IPS-15b (cell line): ENCODE results near the gene ZC2HC1B.
"Not testable (repeated sequence)": the region's sequence is repeated elsewhere in the genome, so short reads cannot be mapped to it uniquely, and the experiment has no call there.

Experiments
- H3K27me3 ChIP-seq: one replicate; pipeline ENCODE4 v1.6.1; 2013; ENCODE audit warnings: low read length; ENCODE audit not compliant: control insufficient read depth, insufficient read depth
- H3K36me3 ChIP-seq: one replicate; pipeline ENCODE4 v1.6.1; 2013; ENCODE audit warnings: low read length; ENCODE audit not compliant: control insufficient read depth, insufficient read depth
- H3K4me1 ChIP-seq: one replicate; pipeline ENCODE4 v1.6.1; 2013; ENCODE audit warnings: mild to moderate bottlenecking, low read length; ENCODE audit not compliant: control insufficient read depth, insufficient read depth
- H3K4me3 ChIP-seq: one replicate; pipeline ENCODE4 v1.5.1; 2013; ENCODE audit warnings: low read depth, low read length
- H3K9ac ChIP-seq: one replicate; pipeline ENCODE4 v1.6.1; 2013; ENCODE audit warnings: low read depth, mild to moderate bottlenecking, low read length
- H3K9me3 ChIP-seq: one replicate; pipeline ENCODE4 v1.6.1; 2013; ENCODE audit warnings: mild to moderate bottlenecking, low read length; ENCODE audit not compliant: control insufficient read depth, insufficient read depth

Gene ZC2HC1B

GRCh38 chr6:143900358-143900757, 36.1 kb downstream of the ZC2HC1B start:
- no peaks in the 10 kb centered on the region for H3K4me1 ChIP-seq
- H3K27me3 ChIP-seq, result no peaks in the 10 kb centered on the region
- H3K9me3 ChIP-seq, result no peaks in the 10 kb centered on the region
- H3K4me3 ChIP-seq, result no peak overlapping the region
- H3K9ac ChIP-seq, result no peak overlapping the region
- H3K36me3 ChIP-seq, result no peaks in the 10 kb centered on the region

GRCh38 chr6:143901885-143902750, 37.8 kb downstream of the ZC2HC1B start:
- Histone ChIP-seq H3K4me1 (no peaks in the 10 kb centered on the region), H3K9me3 (no peaks in the 10 kb centered on the region), H3K36me3 (no peaks in the 10 kb centered on the region), H3K4me3 (no peak overlapping the region), H3K27me3 (no peaks in the 10 kb centered on the region), H3K9ac (no peak overlapping the region)

GRCh38 chr6:143902827-143903226, 38.6 kb downstream of the ZC2HC1B start:
- Histone ChIP-seq H3K4me3 (no peak overlapping the region), H3K9me3 (no peaks in the 10 kb centered on the region), H3K9ac (no peak overlapping the region), H3K36me3 (no peaks in the 10 kb centered on the region), H3K4me1 (no peaks in the 10 kb centered on the region), H3K27me3 (no peaks in the 10 kb centered on the region)

- Histone ChIP-seq H3K36me3 (no peaks in the 10 kb centered on the region), H3K27me3 (no peaks in the 10 kb centered on the region), H3K9ac (no peak overlapping the region), H3K4me3 (no peak overlapping the region), H3K9me3 (no peaks in the 10 kb centered on the region), H3K4me1 (no peaks in the 10 kb centered on the region)
These were observed 46.8 kb downstream of the ZC2HC1B start for GRCh38 chr6:143911028-143911427.

- H3K27me3 ChIP-seq, result no peaks in the 10 kb centered on the region
- H3K4me3 ChIP-seq, result no peak overlapping the region
- no peaks in the 10 kb centered on the region for H3K36me3 ChIP-seq
- H3K4me1 ChIP-seq, result no peaks in the 10 kb centered on the region
- no peak overlapping the region for H3K9ac ChIP-seq
- H3K9me3 ChIP-seq, result no peaks in the 10 kb centered on the region
These were observed 48.4 kb downstream of the ZC2HC1B start for GRCh38 chr6:143912671-143913070.

- H3K36me3 ChIP-seq, H3K4me1 ChIP-seq, H3K9ac ChIP-seq, H3K4me3 ChIP-seq, H3K9me3 ChIP-seq, H3K27me3 ChIP-seq: not testable (repeated sequence)
These were observed 52.8 kb downstream of the ZC2HC1B start for GRCh38 chr6:143917026-143917425.

- Histone ChIP-seq H3K36me3 (no peaks in the 10 kb centered on the region), H3K27me3 (no peaks in the 10 kb centered on the region), H3K9ac (no peak overlapping the region), H3K4me1 (peaks cover 5% of the 10 kb centered on the region), H3K9me3 (no peaks in the 10 kb centered on the region), H3K4me3 (no peak overlapping the region)
These were observed 64.6 kb downstream of the ZC2HC1B start for GRCh38 chr6:143928853-143929252.

- H3K4me3 ChIP-seq, result no peak overlapping the region
- peaks cover 5% of the 10 kb centered on the region for H3K4me1 ChIP-seq
- no peaks in the 10 kb centered on the region for H3K36me3 ChIP-seq
- H3K9ac ChIP-seq, result no peak overlapping the region
- H3K9me3 ChIP-seq, result no peaks in the 10 kb centered on the region
- no peaks in the 10 kb centered on the region for H3K27me3 ChIP-seq
These were observed 65.7 kb downstream of the ZC2HC1B start for GRCh38 chr6:143929975-143930374.

- peaks cover 14% of the 10 kb centered on the region for H3K4me1 ChIP-seq
- no peaks in the 10 kb centered on the region for H3K27me3 ChIP-seq
- no peak overlapping the region for H3K9ac ChIP-seq
- no peaks in the 10 kb centered on the region for H3K9me3 ChIP-seq
- H3K36me3 ChIP-seq, result no peaks in the 10 kb centered on the region
- H3K4me3 ChIP-seq, result no peak overlapping the region
These were observed 70.1 kb downstream of the ZC2HC1B start for GRCh38 chr6:143934331-143934730.

GRCh38 chr6:143934867-143935266, 70.6 kb downstream of the ZC2HC1B start:
- no peak overlapping the region for H3K9ac ChIP-seq
- H3K9me3 ChIP-seq, result no peaks in the 10 kb centered on the region
- no peaks in the 10 kb centered on the region for H3K27me3 ChIP-seq
- peaks cover 12% of the 10 kb centered on the region for H3K4me1 ChIP-seq
- H3K36me3 ChIP-seq, result no peaks in the 10 kb centered on the region
- H3K4me3 ChIP-seq, result no peak overlapping the region

- H3K9ac ChIP-seq, result no peak overlapping the region
These were observed 72.1 kb downstream of the ZC2HC1B start for GRCh38 chr6:143936347-143936746.

More at GRCh38 chr6:143936347-143936746, 72.1 kb downstream of the ZC2HC1B start:
- H3K27me3 ChIP-seq, result no peaks in the 10 kb centered on the region
- H3K4me3 ChIP-seq, result no peak overlapping the region
- H3K36me3 ChIP-seq, result no peaks in the 10 kb centered on the region
- H3K4me1 ChIP-seq, result peaks cover 12% of the 10 kb centered on the region
- H3K9me3 ChIP-seq, result no peaks in the 10 kb centered on the region
